Renal cortex interstitium (tissue), 11 donors: ENCODE results near the gene TM9SF4. TPM values are rescaled to one million over a fixed set of nuclear protein-coding genes. Genes with fewer than 3 reads are reported as not detected.

ENCODE experiments used
- DNase-seq, 11 donors: peaks; one replicate each; pipeline ENCODE4 v3.0.0-alpha.2; 2013; ENCODE audit warnings: low read depth in 9 of 11, low spot score in 4 of 11; ENCODE audit errors: extremely low read depth in 1 of 11
- polyA plus RNA-seq, 3 donors: library from polyadenylated mRNA; unstranded; fragments of 120-200 nt; gene quantifications; one replicate each; pipeline ENCODE4 v1.2.1, GENCODE V29; 2013; ENCODE audit not compliant: insufficient read length in 3 of 3

TM9SF4 gene
- polyA plus RNA-seq, 3 donors, result 66.5 to 73.0 (median 68.9) TPM

GRCh38 chr20:32144898-32145662, 35.6 kb downstream of the TM9SF4 start:
- DNase-seq, result no peak

DNA sequence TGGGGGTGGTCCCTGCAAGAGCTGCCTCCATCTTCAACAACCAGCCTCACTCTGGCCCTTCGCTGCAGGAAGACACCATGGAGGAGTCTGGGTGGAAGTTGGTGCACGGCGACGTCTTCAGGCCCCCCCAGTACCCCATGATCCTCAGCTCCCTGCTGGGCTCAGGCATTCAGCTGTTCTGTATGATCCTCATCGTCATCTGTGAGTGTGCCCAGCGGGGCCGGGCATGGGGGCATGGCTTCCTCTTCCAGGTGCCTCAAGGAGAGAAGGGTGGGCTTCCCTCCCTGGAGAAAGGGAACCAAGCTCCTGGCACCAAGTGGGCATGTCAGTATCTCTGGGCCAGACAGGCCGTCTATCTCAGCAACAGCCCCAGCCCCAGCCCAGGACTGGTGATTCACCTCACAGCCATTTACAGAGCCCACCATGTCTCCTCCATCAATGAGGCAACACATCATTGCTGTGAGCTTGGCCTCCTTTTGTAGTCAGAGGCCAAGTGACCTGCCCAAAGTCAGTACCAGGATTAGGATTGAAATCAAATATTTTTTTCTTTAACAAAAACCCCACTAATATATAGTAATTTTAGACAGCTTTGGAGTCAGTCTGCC, 40.2 kb downstream of the TM9SF4 start:
- no peak for DNase-seq

DNA sequence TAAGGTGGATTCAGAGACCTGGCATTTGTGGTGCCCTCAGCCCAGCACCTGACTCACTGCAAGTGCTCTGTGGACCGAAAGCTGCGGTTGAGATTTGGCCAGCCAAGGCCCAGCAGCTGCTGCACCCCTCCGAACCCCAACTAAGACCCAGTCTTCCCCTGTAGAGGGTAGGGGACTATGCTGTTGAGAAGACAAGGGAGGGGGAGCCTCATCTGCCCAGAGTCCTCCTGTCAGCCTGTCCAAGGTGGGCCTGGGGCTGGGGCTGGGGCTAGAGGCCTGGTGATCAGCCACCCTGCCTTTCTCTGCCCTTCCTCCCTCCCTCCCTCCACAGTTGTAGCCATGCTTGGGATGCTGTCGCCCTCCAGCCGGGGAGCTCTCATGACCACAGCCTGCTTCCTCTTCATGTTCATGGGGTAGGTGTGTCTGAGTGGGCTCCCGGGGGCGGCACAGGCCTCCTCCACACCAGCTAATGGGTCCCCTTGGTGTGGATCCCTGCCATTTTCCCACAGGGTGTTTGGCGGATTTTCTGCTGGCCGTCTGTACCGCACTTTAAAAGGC, 40.9 kb downstream of the TM9SF4 start:
- no peak for DNase-seq

GRCh38 chr20:32152421-32153155, 43.1 kb downstream of the TM9SF4 start:
- no peak for DNase-seq

- DNase-seq, result no peak
These were observed 43.7 kb downstream of the TM9SF4 start for GRCh38 chr20:32153156-32153665.

DNA sequence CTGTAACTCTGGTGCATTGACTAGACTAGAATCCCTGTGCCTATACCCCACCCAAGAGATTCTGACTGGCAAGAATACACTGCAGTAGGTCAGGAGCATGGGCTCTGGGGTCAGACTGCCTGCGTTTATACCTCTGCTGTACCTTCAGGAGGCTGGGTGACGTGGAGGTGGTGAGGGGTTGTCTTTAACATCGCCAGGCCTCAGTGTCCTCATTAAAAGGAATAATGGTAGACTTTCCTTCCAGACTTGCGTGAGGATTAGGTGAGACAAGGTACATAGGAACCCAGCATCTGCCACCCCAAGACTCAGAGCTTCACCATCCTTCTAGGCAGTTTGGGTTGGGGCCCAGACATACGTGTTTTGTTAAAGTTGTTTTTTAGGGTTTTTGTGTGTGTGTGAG, 44.3 kb downstream of the TM9SF4 start:
- DNase-seq, result no peak

- peak; percentile 25 to 73 (median 42) for DNase-seq
These were observed 45.8 kb downstream of the TM9SF4 start for GRCh38 chr20:32155017-32155981.

- DNase-seq, result no peak
These were observed 48.1 kb downstream of the TM9SF4 start for GRCh38 chr20:32157611-32158010.

- DNase-seq, result no peak
These were observed 48.8 kb downstream of the TM9SF4 start for GRCh38 chr20:32158351-32158750.

DNA sequence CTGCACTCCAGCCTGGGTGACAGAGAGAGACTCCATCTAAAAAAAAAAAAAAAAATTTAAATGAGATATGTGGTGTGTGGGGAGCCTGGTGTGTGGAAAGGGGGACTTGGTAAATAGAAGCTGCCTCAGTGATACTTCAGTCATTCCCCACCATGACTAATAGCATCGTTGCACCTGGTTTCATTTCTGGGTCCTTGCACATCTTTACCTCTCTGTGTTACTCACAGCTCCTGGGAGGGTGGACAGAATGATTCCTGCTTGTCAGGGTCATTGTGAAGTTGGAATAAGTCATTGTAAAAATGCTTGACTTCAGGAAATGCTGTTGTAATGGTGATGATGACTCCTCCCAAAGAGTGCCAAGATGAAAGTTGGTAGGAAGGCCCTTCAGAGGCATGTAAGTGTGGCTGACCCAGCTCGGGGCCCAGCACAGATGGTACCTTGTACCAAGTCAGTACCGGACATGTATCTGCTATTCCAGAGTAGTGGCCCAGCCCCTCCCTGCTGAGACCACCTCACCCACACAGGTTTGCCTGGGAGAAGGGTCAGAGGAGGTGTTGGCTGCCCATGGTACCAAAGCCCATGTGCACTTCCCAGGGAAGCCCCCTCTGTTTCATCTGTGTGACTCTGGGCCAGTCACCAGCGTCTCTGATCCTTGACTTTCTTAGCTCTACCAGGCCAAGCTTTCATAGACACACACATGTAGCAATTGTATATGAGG, 49.6 kb downstream of the TM9SF4 start:
- no peak for DNase-seq

DNA sequence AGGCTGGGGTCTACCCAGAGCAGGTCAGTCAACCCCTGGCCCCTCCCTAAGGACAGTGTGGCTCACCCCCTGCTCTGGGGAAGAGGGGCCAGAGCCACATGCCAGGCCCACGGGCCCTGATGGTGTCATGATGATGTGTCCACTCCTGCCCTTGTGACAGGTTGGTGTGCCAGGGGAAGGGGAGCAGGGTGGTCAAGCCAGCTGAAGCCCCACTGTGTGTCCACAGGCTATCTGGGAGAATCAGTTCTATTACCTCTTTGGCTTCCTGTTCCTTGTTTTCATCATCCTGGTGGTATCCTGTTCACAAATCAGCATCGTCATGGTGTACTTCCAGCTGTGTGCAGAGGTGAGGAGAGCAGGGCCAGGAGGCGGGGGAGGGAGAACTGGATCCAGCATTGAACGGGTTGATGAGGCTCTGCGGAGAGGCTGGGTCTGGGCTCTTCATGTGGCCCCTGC, 50.3 kb downstream of the TM9SF4 start:
- no peak for DNase-seq

DNA sequence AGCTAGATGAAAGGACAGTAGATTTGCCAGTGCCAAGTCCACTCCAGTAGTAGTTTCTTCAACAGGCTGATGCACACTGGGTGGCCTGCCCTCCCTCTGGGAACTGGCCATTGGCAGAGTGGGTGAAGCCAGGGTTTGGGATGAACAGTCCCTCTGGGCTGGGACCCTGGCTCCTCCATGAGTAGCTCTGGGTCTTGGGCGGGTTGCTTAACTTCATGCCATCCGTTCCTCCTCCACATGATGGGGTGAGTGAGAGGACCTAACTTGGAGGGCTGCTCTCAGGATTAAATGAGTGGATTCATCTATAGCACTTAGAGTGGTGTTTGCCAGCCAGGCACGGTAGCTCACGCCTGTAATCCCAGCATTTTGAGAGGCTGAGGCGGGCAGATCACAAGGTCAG, 50.8 kb downstream of the TM9SF4 start:
- DNase-seq, result no peak

GRCh38 chr20:32162351-32162750, 52.8 kb downstream of the TM9SF4 start:
- peak in 1 of 11 donors; percentile 32 for DNase-seq

- no peak for DNase-seq
These were observed 54.4 kb downstream of the TM9SF4 start for GRCh38 chr20:32163951-32164350.

DNA sequence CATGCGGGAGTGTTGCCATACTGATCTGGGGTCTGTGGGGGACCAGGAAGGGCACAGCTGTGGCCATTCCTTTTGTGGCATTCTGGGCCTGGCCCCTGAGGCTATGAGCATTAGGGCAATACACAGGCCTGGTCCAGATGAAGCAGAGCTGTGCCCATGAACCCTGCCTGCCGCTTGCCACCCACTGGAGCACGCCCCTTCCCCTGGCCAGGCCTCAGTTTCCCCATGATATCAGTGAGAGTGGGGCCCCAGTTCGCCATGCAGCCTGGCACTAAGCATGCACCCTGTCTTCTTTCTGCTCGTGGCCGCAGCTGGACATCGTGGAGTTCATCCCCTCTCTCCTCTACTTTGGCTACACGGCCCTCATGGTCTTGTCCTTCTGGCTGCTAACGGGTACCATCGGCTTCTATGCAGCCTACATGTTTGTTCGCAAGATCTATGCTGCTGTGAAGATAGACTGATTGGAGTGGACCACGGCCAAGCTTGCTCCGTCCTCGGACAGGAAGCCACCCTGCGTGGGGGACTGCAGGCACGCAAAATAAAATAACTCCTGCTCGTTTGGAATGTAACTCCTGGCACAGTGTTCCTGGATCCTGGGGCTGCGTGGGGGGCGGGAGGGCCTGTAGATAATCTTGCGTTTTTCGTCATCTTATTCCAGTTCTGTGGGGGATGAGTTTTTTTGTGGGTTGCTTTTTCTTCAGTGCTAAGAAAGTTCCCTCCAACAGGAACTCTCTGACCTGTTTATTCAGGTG, 55.6 kb downstream of the TM9SF4 start:
- DNase-seq, result no peak

DNA sequence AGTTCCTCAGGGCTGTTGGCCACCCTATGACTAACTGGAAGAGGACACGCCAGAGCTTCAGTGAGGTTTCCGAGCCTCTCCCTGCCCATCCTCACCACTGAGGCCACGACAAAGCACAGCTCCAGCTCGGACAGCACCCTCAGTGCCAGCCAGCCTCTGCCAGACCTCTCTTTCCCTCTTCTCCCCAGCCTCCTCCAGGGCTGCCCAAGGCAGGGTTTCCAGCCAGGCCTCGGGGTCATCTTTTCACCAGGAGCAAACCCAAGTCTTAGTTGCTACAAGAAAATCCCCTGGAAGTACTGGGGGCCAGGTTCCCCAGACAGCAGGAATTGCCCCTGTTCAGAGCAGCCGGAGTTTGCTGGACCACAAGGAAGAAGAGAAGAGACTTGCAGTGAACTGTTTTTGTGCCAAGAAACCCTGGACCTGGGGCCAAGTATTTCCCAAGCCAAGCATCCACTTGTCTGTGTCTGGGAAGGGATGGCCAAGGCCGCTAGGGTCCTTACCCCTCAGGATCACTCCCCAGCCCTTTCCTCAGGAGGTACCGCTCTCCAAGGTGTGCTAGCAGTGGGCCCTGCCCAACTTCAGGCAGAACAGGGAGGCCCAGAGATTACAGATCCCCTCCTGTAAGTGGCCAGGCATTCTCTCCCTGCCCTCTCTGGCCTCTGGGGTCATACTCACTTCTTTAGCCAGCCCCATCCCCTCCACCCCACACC, 56.5 kb downstream of the TM9SF4 start:
- no peak for DNase-seq

- DNase-seq, result no peak
These were observed 58.0 kb downstream of the TM9SF4 start for GRCh38 chr20:32167552-32167951.
